Measurements from ENCODE around the gene BAHCC1.

BAHCC1 gene

DNA sequence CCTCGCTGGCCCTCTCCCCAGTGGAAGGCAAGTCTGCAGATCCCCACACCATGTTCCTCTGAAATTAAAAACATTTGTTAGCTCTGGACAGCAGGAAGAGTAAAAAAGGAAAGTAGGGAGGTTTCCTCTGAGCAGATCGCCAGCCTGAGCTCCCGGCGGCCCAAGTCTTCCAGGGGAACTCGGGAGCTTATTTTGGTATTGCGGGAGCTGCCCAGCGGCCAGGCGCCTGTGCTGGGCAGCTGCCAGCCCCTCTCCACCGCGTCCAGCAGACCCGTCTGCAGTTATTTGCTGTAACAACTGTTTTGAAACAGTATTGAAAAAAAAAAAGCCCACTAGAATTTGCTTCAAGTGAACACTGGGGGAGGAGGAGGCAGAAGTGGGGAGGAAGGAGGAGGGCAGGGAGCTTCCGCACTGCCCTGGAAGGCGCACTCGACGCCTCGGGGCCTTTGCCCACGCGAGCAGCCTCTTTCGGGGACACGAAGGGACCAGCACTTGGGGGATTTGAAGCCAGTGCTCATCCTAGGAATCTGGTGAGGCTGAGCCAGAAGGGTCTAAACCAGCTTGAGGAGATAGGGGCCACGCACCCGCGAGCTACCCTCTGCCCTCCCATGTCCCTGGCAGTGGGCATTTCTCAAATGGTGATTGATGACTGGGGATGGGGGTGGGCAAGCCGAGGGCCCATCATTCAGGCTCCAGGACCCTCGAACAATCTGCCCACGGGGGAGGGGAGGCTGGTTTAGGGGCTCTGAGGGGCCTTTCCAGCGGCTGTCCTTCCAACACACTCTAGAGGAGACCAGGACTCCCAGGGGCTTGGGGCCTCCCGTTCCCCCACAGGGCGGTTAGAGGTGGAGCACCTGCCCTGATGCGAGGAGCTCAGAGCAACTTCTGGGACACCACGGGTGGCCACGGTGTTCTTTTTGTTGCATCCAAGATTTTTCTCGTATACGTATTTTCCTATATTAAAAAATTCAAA lies 3.0 kb upstream of the BAHCC1 start (continued):
- TF ChIP-seq, protein P1, sequence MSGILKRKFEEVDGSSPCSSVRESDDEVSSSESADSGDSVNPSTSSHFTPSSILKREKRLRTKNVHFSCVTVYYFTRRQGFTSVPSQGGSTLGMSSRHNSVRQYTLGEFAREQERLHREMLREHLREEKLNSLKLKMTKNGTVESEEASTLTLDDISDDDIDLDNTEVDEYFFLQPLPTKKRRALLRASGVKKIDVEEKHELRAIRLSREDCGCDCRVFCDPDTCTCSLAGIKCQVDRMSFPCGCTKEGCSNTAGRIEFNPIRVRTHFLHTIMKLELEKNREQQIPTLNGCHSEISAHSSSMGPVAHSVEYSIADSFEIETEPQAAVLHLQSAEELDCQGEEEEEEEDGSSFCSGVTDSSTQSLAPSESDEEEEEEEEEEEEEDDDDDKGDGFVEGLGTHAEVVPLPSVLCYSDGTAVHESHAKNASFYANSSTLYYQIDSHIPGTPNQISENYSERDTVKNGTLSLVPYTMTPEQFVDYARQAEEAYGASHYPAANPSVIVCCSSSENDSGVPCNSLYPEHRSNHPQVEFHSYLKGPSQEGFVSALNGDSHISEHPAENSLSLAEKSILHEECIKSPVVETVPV (CRISPR knock-in tag; IDR thresholded peaks at IDR 0.05), result no peak
- TF ChIP-seq GLIS3 (CRISPR knock-in tag; IDR thresholded peaks at IDR 0.05) (no peak), ZC3H10 (CRISPR knock-in tag; IDR thresholded peaks at IDR 0.05) (no peak)

DNA sequence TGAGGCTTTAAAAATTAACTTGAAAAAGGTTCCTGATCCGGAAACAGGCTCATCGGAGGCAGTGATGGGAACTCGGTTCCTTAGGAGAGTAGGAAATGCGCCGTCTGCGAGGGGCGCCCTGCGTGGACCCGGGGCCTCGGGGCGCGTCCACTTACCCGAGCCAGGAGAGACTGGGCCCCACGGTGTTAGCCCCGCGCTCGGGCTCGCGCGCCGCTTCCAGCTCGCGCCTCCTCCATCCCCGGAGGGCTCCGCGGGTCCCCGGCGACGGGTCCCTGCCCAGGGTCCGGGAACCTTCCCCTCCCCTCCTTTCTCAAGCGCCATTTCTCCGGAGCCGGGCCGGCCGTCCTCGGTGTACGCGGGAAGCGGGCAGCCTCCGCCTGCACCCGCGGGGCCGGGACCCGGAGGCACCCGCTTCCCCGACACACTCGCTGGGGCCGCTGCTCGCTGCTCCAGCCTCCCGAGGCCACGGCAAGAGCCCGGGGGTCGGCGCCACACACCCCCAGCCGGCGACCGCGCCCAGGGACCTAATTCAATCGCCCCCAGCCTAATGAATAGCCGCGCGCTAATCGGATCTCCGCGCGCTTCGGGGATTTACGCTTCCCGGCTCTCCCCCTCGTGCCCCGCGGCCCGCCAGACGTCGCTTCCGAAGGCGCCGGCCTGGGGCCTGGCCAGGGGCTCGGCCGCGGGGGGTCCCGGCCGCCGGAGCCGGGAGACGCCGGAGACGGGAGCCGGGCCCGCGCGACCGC lies 2.2 kb upstream of the BAHCC1 start:
- no peak for ATAC-seq
- TF ChIP-seq ZNF8 (CRISPR knock-in tag; IDR thresholded peaks at IDR 0.05) (no peak), ZC3H10 (CRISPR knock-in tag; IDR thresholded peaks at IDR 0.05) (no peak), OSR1 (CRISPR knock-in tag; IDR thresholded peaks at IDR 0.05) (no peak), ZFP3 (CRISPR knock-in tag; IDR thresholded peaks at IDR 0.05) (no peak), ESRRG (CRISPR knock-in tag; IDR thresholded peaks at IDR 0.05) (no peak), ZNF70 (CRISPR knock-in tag; IDR thresholded peaks at IDR 0.05) (no peak), ARNTL (CRISPR knock-in tag; IDR thresholded peaks at IDR 0.05; ENCODE audit: borderline replicate concordance, low read depth) (no peak), PPARA (CRISPR knock-in tag; IDR thresholded peaks at IDR 0.05; ENCODE audit: borderline replicate concordance) (no peak), RARB (CRISPR knock-in tag; IDR thresholded peaks at IDR 0.05) (no peak), TCF4 (CRISPR knock-in tag; IDR thresholded peaks at IDR 0.05; ENCODE audit: borderline replicate concordance) (no peak), BACH2 (CRISPR knock-in tag; IDR thresholded peaks at IDR 0.05; ENCODE audit: borderline replicate concordance) (no peak), CSDC2 (CRISPR knock-in tag; IDR thresholded peaks at IDR 0.05) (no peak)

DNA sequence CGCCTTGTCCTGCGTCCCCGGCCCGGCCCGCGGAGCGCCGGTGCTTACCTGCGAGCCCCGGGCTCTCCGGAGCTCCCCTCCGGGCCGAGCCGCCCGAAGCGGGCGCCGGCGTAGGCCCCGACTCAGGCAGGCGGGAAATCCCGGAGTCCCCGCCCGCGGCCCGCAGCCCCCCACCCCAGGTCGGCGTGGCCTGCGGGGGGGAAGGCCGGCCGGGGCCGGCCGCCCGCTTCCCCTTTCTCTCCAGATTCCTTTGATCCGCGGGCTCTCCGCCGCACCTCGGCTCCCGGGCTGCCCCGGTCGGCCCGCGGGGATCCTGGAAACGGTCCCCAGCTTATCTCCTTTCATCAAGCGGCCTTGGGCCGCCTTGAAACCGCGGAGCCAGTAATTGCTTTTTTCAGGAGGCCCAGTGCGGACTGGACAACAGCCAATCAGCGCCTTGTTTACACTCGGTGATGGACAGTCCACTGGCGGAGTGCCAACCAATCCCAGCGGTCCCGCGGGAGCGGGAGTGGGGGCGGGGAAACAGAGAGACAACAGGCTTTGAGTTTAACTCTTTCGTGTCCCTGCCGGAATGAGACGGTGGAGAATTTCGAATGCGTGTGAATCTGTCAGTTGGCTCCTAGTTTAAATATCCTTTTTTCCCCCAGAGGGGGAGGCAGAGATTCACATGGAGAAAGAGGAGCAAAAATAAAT lies 1.4 kb upstream of the BAHCC1 start:
- ATAC-seq, result peak; percentile 11
- TF ChIP-seq CSDC2 (CRISPR knock-in tag; IDR thresholded peaks at IDR 0.05) (no peak), OSR1 (CRISPR knock-in tag; IDR thresholded peaks at IDR 0.05) (no peak), ZNF8 (CRISPR knock-in tag; IDR thresholded peaks at IDR 0.05) (no peak), ZNF565 (CRISPR knock-in tag; conservative IDR thresholded peaks at IDR 0.05; ENCODE audit: low read depth) (no peak)
- TF ChIP-seq, protein P2, sequence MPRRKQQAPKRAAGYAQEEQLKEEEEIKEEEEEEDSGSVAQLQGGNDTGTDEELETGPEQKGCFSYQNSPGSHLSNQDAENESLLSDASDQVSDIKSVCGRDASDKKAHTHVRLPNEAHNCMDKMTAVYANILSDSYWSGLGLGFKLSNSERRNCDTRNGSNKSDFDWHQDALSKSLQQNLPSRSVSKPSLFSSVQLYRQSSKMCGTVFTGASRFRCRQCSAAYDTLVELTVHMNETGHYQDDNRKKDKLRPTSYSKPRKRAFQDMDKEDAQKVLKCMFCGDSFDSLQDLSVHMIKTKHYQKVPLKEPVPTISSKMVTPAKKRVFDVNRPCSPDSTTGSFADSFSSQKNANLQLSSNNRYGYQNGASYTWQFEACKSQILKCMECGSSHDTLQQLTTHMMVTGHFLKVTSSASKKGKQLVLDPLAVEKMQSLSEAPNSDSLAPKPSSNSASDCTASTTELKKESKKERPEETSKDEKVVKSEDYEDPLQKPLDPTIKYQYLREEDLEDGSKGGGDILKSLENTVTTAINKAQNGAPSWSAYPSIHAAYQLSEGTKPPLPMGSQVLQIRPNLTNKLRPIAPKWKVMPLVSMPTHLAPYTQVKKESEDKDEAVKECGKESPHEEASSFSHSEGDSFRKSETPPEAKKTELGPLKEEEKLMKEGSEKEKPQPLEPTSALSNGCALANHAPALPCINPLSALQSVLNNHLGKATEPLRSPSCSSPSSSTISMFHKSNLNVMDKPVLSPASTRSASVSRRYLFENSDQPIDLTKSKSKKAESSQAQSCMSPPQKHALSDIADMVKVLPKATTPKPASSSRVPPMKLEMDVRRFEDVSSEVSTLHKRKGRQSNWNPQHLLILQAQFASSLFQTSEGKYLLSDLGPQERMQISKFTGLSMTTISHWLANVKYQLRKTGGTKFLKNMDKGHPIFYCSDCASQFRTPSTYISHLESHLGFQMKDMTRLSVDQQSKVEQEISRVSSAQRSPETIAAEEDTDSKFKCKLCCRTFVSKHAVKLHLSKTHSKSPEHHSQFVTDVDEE (CRISPR knock-in tag; IDR thresholded peaks at IDR 0.05), result peak; percentile 92
- TF ChIP-seq, protein P3, sequence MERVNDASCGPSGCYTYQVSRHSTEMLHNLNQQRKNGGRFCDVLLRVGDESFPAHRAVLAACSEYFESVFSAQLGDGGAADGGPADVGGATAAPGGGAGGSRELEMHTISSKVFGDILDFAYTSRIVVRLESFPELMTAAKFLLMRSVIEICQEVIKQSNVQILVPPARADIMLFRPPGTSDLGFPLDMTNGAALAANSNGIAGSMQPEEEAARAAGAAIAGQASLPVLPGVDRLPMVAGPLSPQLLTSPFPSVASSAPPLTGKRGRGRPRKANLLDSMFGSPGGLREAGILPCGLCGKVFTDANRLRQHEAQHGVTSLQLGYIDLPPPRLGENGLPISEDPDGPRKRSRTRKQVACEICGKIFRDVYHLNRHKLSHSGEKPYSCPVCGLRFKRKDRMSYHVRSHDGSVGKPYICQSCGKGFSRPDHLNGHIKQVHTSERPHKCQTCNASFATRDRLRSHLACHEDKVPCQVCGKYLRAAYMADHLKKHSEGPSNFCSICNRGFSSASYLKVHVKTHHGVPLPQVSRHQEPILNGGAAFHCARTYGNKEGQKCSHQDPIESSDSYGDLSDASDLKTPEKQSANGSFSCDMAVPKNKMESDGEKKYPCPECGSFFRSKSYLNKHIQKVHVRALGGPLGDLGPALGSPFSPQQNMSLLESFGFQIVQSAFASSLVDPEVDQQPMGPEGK (CRISPR knock-in tag; IDR thresholded peaks at IDR 0.05; ENCODE audit: borderline replicate concordance), result peak; percentile 42; the same call in 1 of the 2 replicates
- TF ChIP-seq, protein P4, sequence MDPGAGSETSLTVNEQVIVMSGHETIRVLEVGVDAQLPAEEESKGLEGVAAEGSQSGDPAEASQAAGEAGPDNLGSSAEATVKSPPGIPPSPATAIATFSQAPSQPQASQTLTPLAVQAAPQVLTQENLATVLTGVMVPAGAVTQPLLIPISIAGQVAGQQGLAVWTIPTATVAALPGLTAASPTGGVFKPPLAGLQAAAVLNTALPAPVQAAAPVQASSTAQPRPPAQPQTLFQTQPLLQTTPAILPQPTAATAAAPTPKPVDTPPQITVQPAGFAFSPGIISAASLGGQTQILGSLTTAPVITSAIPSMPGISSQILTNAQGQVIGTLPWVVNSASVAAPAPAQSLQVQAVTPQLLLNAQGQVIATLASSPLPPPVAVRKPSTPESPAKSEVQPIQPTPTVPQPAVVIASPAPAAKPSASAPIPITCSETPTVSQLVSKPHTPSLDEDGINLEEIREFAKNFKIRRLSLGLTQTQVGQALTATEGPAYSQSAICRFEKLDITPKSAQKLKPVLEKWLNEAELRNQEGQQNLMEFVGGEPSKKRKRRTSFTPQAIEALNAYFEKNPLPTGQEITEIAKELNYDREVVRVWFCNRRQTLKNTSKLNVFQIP (CRISPR knock-in tag; IDR thresholded peaks at IDR 0.05; ENCODE audit: borderline replicate concordance, low read depth), result peak; percentile 68; the same call in 1 of the 2 replicates

Data from SK-N-SH treated with all-trans-retinoic acid at 6 μM for 48 hours (cell line).